ENCODE measurements around the gene RERE. TPM values are rescaled to one million over a fixed set of nuclear protein-coding genes. Genes with fewer than 3 reads are reported as not detected.

The RERE gene
- total and polyA plus RNA-seq, 11 donors = 53.5 to 236 (median 121) TPM

- DNase-seq (no peak), ATAC-seq (no peak)
- no peaks in the 10 kb centered on the region for H3K27me3 ChIP-seq
- H3K9me3 ChIP-seq = no peaks in the 10 kb centered on the region
- peaks cover 0 to 1% (median 0%) of the 10 kb centered on the region in 9 donors for H3K36me3 ChIP-seq
- intact Hi-C loops (cut with DNase I) = no loop called here
- TF ChIP-seq CTCF (IDR thresholded peaks at IDR 0.05) (no peak), POLR2A (IDR thresholded peaks at IDR 0.05) (no peak)
- no peak overlapping the region for H3K4me3 ChIP-seq
- peaks cover 0 to 29% (median 7%) of the 10 kb centered on the region in 12 donors for H3K4me1 ChIP-seq
- peak overlapping the region in 1 of 12 donors; percentile 19 for H3K27ac ChIP-seq
These were observed 338.9 kb downstream of the RERE start for GRCh38 chr1:8478566-8478965.

GRCh38 chr1:8477983-8478362 is 339.5 kb downstream of the RERE start:
- 88 to 94% (median 92%) methylated on average over 2 of the region's 2 CpGs for WGBS, 4 donors
- DNase-seq (no peak), ATAC-seq (no peak)
- no peaks in the 10 kb centered on the region for H3K36me3 ChIP-seq
- no peak overlapping the region for H3K4me3 ChIP-seq
- no peaks in the 10 kb centered on the region for H3K27me3 ChIP-seq
- intact Hi-C loops (cut with DNase I) = no loop called here
- peak overlapping the region in 1 of 12 donors; percentile 19 for H3K27ac ChIP-seq
- TF ChIP-seq POLR2A (IDR thresholded peaks at IDR 0.05) (no peak), CTCF (IDR thresholded peaks at IDR 0.05) (no peak)
- no peaks in the 10 kb centered on the region for H3K9me3 ChIP-seq
- H3K4me1 ChIP-seq = peaks cover 0 to 33% (median 8%) of the 10 kb centered on the region in 12 donors

GRCh38 chr1:8477166-8477982 is 340.1 kb downstream of the RERE start:
- no peak overlapping the region for H3K4me3 ChIP-seq
- intact Hi-C loops (cut with DNase I) = no loop called here
- no peaks in the 10 kb centered on the region for H3K9me3 ChIP-seq
- no peak for TF ChIP-seq CTCF (IDR thresholded peaks at IDR 0.05)
- TF ChIP-seq POLR2A (IDR thresholded peaks at IDR 0.05) = no peak
- H3K4me1 ChIP-seq = peaks cover 0 to 37% (median 8%) of the 10 kb centered on the region in 12 donors
- DNase-seq = no peak
- H3K27ac ChIP-seq = peak overlapping the region in 1 of 12 donors; percentile 46
- H3K27me3 ChIP-seq = no peaks in the 10 kb centered on the region
- ATAC-seq = no peak
- H3K36me3 ChIP-seq = no peaks in the 10 kb centered on the region
- WGBS, 4 donors = 64 to 76% (median 70%) methylated on average over 9 of the region's 9 CpGs

DNA sequence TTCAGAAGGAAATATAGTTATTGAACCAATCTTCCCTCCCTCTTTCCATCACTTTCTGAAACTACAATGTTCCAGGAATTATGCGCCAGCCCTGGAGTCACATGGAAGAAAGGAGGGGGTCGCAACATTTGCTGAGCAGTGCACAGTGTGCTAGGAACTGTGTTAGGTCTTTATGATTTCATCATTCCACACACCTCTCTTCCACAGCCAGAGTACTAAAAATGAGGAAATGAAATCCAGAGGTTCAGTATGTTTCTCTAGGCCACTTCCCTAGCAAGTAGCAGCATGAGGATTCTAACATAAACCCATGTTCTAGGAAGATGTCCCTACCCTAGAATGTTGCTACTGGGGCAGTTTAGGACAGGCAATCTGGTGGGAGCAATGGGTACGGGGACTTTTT is 341.4 kb downstream of the RERE start:
- TF ChIP-seq POLR2A (IDR thresholded peaks at IDR 0.05) (no peak), CTCF (IDR thresholded peaks at IDR 0.05) (no peak)
- 92 to 97% (median 95%) methylated on average over 3 of the region's 3 CpGs for WGBS, 4 donors
- intact Hi-C loops (cut with DNase I) = no loop called here
- Histone ChIP-seq H3K4me3 (no peak overlapping the region), H3K9me3 (no peaks in the 10 kb centered on the region), H3K36me3 (no peaks in the 10 kb centered on the region), H3K27me3 (no peaks in the 10 kb centered on the region), H3K4me1 (peaks cover 0 to 37% (median 7%) of the 10 kb centered on the region in 12 donors), H3K27ac (no peak overlapping the region)
- DNase-seq = no peak
- peak in 3 of 4 donors; percentile 52 to 55 (median 54) for ATAC-seq

Measured in heart left ventricle (tissue), 16 donors.